GM18870 (cell line): ENCODE data around the gene ERMP1.
"Not testable (repeated sequence)": the region's sequence is repeated elsewhere in the genome, so short reads cannot be mapped to it uniquely, and the experiment has no call there.

Experiments used
- ATAC-seq: cut with Tn5 transposase; IDR thresholded peaks from one replicate; pipeline ENCODE4 v1.9.1; 2021; ENCODE audit warnings: moderate library complexity; ENCODE audit not compliant: unreplicated experiment

ERMP1 gene

GRCh38 chr9:5819174-5819573 is 13.7 kb downstream of the ERMP1 start:
- ATAC-seq = no peak

DNA sequence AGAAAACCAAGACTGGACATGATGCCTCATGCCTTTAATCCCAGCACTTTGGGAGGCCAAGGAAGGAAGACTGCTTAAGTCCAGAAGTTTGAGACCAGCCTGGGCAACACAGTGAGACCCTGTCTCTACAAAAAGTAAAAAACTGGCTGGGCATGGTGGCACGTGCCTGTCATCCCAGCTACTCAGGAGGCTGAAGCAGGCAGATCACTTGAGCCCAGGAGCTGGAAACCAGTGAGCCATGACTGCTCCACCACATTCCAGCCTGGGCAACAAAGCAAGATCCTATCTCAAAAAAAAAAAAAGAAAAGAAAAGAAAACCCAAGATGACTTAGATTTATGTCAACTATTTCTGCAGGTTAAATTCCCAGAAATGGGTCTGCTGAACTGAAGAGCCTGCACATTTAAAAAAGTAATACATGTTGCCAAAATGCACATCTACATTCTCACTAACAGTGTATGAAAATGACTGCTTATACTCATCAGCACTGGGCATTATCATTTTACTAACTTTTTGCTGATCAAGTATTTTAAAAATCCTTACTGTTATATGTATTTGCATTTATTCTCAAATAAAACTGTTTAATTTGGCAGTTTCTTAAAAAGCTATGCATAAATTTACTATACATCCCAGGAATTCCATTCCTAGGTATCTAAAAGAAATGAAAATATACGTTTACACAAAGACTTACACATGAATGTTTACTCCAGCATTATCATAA is 14.3 kb downstream of the ERMP1 start:
- ATAC-seq = no peak

DNA sequence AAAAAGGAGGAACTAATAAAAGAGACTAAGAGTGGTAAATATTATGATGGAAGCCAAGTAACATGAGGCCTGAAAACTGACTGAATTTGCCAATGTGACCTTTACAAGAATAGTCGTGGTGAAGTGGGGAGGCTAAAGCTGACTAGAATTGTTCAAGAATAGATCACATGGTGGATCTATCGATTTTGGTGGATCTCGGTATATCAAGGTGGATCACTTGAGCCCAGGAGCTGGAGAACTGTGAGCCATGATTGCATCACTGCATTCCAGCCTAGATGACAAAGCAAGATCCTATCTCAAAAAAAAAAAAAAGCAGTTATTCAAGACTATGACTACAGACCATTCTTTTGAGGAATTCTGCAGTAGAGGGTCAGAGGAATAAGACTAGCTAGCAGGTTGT is 15.1 kb downstream of the ERMP1 start:
- no peak for ATAC-seq

- no peak for ATAC-seq
These were observed 17.5 kb downstream of the ERMP1 start for GRCh38 chr9:5815461-5815860.

- no peak for ATAC-seq
These were observed 19.1 kb downstream of the ERMP1 start for GRCh38 chr9:5813824-5814223.

DNA sequence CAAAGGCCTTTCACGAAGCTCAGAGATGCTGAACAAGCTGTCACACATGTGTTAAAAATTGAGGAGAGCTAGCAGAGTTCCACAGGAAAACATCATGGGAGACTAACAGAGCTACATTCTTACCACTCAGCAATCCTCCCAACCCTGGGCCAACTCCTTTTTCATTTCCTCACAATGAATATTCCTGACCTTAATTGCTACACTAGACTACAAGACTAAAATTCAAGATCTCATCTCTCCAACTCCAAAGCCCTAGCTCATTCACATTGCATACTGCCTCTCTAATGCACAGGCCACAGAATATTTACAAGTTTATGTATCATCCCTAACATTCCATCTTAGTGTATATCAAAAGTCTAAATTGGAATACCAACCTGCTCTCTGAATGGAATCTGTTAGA is 21.2 kb downstream of the ERMP1 start:
- ATAC-seq = no peak

GRCh38 chr9:5805478-5805877 is 27.4 kb downstream of the ERMP1 start:
- no peak for ATAC-seq

DNA sequence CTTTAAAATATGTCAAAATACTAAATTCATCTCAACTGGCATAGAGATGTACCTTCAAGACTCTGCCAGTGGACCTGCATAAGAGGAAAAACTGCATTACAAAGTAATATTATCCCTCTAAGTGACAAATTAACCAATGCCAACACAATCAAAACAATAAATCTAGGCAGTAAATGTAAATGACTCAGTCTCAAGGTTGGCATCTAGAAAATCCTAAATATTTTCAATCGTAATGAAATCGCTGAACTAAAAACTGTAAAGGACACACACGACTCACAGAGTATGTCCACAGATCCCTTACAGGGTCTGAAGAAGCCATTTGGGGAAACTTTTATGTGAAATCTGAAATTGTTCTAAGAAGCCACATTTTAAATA is 31.2 kb downstream of the ERMP1 start:
- ATAC-seq = no peak

- no peak for ATAC-seq
These were observed 31.8 kb downstream of the ERMP1 start for GRCh38 chr9:5800969-5801738.

- not testable (repeated sequence) for ATAC-seq
These were observed 32.5 kb downstream of the ERMP1 start for GRCh38 chr9:5800378-5800777.

GRCh38 chr9:5799314-5799713 is 33.6 kb downstream of the ERMP1 start:
- no peak for ATAC-seq

GRCh38 chr9:5798581-5798980 is 34.3 kb downstream of the ERMP1 start:
- ATAC-seq = no peak

DNA sequence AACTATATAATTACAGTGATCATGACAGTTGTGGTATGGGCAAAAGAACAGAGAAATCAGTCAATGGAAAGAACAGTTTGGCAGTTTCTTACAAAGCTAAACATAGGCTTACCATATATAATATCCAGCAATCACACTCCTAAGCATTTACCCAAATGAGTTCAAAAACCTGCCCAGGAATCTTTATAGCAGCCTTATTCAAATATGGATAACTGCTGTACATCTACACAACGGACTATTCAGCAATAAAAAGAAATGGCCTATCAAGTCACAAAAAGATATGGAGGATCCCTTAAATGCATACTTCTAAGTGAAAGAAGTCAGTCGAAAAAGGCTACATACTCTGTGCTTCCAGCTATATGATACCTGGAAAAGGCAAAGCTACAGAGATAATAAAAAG is 36.6 kb downstream of the ERMP1 start:
- no peak for ATAC-seq

GRCh38 chr9:5793812-5794211 is 39.1 kb downstream of the ERMP1 start:
- ATAC-seq = no peak

GRCh38 chr9:5791870-5792269 is 41.0 kb downstream of the ERMP1 start:
- ATAC-seq = no peak

DNA sequence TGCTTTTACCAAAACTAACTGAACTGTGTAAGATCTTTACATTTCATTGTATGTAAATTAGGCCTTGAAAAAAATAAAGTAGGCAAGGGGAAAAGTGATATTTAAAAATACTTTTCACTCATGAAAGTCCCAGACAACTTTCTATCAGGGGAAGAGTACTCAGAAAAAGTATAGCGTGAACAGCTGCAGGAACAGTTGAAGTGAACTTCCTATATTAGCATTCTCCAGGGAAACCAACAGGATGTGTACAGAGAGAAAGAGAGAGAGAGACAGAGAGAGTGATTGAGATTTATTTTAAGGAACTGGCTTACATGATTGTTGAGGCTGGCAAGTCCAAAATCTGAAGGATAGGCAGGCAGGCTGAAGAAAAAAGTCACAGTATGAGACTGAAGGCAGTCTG is 42.0 kb downstream of the ERMP1 start:
- ATAC-seq = no peak

GRCh38 chr9:5789489-5789888 is 43.4 kb downstream of the ERMP1 start:
- no peak for ATAC-seq

DNA sequence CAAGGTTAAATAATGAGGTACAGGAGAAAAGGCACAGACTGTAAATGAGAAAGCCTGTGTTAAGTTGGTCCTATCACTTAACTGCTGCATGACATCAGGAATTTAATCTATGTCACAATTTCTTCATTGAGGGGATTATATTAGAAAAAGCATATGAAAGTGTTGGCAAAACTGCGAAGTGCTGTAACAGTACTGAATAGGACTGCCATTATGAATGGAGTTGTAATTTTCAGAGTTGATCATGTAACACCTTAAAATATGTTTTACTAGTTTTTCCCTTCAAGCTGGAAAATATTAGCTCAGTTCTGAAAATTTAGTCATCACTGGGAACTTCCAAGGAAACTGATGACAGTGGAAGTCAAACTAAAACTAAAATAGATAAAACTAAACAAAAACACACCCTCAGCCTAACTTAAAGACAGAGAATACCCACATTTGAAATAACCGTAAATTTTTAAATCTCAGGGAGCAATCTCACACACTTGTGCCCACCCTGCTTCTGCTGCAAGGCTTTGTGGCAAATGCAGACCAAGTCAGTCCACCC is 45.1 kb downstream of the ERMP1 start:
- ATAC-seq = no peak

- no peak for ATAC-seq
These were observed 45.7 kb downstream of the ERMP1 start for GRCh38 chr9:5787220-5787619.

GRCh38 chr9:5786370-5787127 is 46.4 kb downstream of the ERMP1 start:
- ATAC-seq = no peak

DNA sequence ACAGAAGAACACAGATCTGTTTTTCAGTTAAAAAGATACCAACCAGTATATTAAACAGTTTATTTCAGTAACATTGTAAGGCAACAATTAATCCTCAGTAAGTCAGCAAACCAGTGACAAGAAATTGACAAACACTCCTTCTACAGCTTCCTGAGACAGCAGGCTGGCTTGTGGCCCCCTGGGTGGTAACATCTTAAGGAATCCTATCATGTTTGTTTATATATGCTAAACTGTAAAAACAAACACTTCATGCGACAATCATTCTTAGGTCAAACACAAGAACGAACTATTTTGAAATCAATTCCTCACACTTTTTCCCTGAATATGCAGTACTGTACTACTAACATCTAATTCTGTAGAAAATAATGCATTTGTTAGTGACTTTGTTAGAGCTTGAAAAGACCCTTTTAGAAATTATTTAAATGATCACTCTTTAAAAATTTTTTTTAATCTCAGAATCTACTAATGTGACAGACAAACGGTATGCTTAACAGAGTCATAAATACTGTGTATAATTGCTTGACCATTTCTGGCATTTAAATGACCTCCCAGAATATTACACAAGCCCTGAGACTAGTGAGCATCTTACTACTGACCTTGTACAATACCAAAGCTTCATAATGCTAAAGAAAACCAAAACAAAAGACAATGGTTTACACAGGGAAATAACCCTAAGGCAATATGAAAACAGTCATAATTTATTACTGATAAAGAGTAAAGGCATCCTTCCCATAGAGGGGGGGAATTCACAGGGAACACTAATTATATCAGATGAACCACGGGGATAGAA is 48.2 kb downstream of the ERMP1 start:
- no peak for ATAC-seq
